ENCODE data around the gene AQP6.

DNA sequence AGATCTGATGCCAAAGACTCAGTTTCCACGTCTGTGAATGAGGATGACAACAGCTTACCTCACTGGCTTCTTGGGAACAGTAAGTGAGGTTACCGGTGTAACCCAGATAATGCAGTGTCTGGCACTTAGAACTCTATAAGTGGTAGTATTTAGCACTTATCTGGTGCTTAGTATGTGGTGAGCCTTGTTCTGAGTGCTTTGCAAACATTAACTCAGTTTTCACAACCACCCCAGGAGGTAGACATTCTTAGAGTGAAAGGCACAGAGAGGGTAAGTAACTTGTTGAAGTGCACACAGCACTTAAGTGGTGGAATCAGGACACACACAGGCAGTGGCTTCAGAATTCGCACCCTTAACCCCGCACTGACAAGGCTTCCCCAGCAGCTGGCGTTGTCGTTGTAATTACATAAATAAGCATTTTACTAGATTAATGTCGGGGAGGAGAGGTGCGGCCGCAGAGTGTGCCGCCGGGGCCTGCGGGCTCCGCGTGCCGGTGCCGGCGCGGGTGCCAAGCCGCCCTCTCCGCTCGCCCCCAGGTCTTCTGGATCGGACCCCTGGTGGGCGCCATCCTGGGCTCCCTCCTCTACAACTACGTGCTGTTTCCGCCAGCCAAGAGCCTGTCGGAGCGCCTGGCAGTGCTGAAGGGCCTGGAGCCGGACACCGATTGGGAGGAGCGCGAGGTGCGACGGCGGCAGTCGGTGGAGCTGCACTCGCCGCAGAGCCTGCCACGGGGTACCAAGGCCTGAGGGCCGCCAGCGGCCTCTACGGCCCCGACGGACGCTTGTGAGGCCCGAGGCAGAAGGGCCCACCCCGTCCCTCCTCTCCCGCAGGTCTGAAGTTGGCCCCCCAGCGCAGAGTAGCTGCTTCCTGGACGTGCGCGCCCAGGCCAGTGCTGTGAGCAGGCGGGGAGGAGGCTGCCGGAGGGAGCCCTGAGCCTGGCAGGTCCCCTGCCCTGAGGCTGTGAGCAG, 17.6 kb upstream of the AQP6 start:
- TF ChIP-seq, protein P1, sequence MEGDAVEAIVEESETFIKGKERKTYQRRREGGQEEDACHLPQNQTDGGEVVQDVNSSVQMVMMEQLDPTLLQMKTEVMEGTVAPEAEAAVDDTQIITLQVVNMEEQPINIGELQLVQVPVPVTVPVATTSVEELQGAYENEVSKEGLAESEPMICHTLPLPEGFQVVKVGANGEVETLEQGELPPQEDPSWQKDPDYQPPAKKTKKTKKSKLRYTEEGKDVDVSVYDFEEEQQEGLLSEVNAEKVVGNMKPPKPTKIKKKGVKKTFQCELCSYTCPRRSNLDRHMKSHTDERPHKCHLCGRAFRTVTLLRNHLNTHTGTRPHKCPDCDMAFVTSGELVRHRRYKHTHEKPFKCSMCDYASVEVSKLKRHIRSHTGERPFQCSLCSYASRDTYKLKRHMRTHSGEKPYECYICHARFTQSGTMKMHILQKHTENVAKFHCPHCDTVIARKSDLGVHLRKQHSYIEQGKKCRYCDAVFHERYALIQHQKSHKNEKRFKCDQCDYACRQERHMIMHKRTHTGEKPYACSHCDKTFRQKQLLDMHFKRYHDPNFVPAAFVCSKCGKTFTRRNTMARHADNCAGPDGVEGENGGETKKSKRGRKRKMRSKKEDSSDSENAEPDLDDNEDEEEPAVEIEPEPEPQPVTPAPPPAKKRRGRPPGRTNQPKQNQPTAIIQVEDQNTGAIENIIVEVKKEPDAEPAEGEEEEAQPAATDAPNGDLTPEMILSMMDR (IDR thresholded peaks at IDR 0.05; ENCODE audit: low read length), result no peak
- TF ChIP-seq EZH2 (IDR thresholded peaks at IDR 0.05; ENCODE audit: borderline replicate concordance, low read length), result no peak

Measured in OCI-LY1 (cell line).